Retinal pigment epithelial cell (primary cell): ENCODE data around the gene ANXA3.

Experiments used
- DNase-seq: peaks from one replicate; pipeline ENCODE4 v3.0.0-alpha.2; 2010; ENCODE audit warnings: low read depth
- H3K4me3 ChIP-seq: 2 replicates; pipeline ENCODE4 v1.5.1; 2011; ENCODE audit warnings: mild to moderate bottlenecking, low read length, control low read depth, moderate library complexity
- CTCF ChIP-seq: conservative IDR thresholded peaks from 2 replicates; pipeline ENCODE4 v1.5.1; 2011; ENCODE audit warnings: low read depth, low read length, control low read depth, inconsistent platforms

The ANXA3 gene

GRCh38 chr4:78652282-78652876 lies 100.8 kb downstream of the ANXA3 start:
- no peak for TF ChIP-seq CTCF
- no peak overlapping the region for H3K4me3 ChIP-seq
- DNase-seq = peak; percentile 24

- H3K4me3 ChIP-seq = no peak overlapping the region
- TF ChIP-seq CTCF = no peak
- DNase-seq = no peak
These were observed 102.1 kb downstream of the ANXA3 start for GRCh38 chr4:78653655-78654054.

GRCh38 chr4:78654807-78655206 lies 103.2 kb downstream of the ANXA3 start:
- H3K4me3 ChIP-seq = no peak overlapping the region
- no peak for DNase-seq
- TF ChIP-seq CTCF = no peak

GRCh38 chr4:78656968-78657445 lies 105.4 kb downstream of the ANXA3 start:
- H3K4me3 ChIP-seq = no peak overlapping the region
- DNase-seq = no peak

GRCh38 chr4:78659264-78659663 lies 107.7 kb downstream of the ANXA3 start:
- TF ChIP-seq CTCF = no peak
- DNase-seq = no peak
- H3K4me3 ChIP-seq = no peak overlapping the region

More at GRCh38 chr4:78656968-78657445, 105.4 kb downstream of the ANXA3 start:
- no peak for TF ChIP-seq CTCF

- no peak for TF ChIP-seq CTCF
- H3K4me3 ChIP-seq = no peak overlapping the region
- DNase-seq = no peak
These were observed 108.1 kb downstream of the ANXA3 start for GRCh38 chr4:78659665-78660064.
